Progenitor cell of endocrine pancreas (in vitro differentiated cells): ENCODE results near the gene HPCA. TPM values are rescaled to one million over a fixed set of nuclear protein-coding genes. Genes with fewer than 3 reads are reported as not detected.
A peak's percentile ranks its signal among the peaks of the same experiment; 100 is the strongest.
"Not testable (repeated sequence)": the region's sequence is repeated elsewhere in the genome, so short reads cannot be mapped to it uniquely, and the experiment has no call there.

Experiments
- DNase-seq: peaks from one replicate; pipeline ENCODE4 v3.0.0; 2021; ENCODE audit warnings: low spot score; ENCODE audit not compliant: unreplicated experiment
- H3K27ac Mint-ChIP-seq: 2 replicates; pipeline ENCODE4 v1.8.0; 2021; ENCODE audit warnings: mild to moderate bottlenecking, moderate library complexity, mixed read lengths
- H3K27me3 Mint-ChIP-seq: 2 replicates; pipeline ENCODE4 v1.8.0; 2021; ENCODE audit warnings: mixed read lengths
- H3K36me3 Mint-ChIP-seq: 2 replicates; pipeline ENCODE4 v1.8.0; 2022; ENCODE audit warnings: mixed read lengths; ENCODE audit not compliant: insufficient read depth
- H3K4me1 Mint-ChIP-seq: 2 replicates; pipeline ENCODE4 v1.8.0; 2021; ENCODE audit warnings: low read depth, mixed read lengths
- H3K4me3 Mint-ChIP-seq: 2 replicates; pipeline ENCODE4 v1.8.0; 2021; ENCODE audit warnings: low read depth, mild to moderate bottlenecking, moderate library complexity, mixed read lengths
- H3K9me3 Mint-ChIP-seq: 2 replicates; pipeline ENCODE4 v1.8.0; 2021; ENCODE audit warnings: low read depth, mixed read lengths
- CTCF ChIP-seq: fragments of 200-600 bp; sonication (generic); IDR thresholded peaks from one replicate; pipeline ENCODE4 v1.5.0; 2021; ENCODE audit warnings: antibody characterized with exemption, mild to moderate bottlenecking; ENCODE audit not compliant: unreplicated experiment
- total RNA-seq: library from RNA; stranded (reverse); gene quantifications from 2 replicates; pipeline ENCODE4 v1.2.1, GENCODE V29; 2021

HPCA gene
- total RNA-seq, 1 donor from 2014 or later, result 0.96 TPM

GRCh38 chr1:32902535-32902920 lies 16.2 kb downstream of the HPCA start:
- no peak overlapping the region for H3K27ac Mint-ChIP-seq
- no peak for TF ChIP-seq CTCF
- no peaks in the 10 kb centered on the region for H3K4me1 Mint-ChIP-seq
- H3K9me3 Mint-ChIP-seq, result no peaks in the 10 kb centered on the region
- no peak for DNase-seq
- H3K36me3 Mint-ChIP-seq, result no peaks in the 10 kb centered on the region
- peaks cover 38% of the 10 kb centered on the region for H3K27me3 Mint-ChIP-seq
- H3K4me3 Mint-ChIP-seq, result peak overlapping the region; percentile 65

- no peak for DNase-seq
- Mint-ChIP-seq H3K4me3 (no peak overlapping the region), H3K4me1 (no peaks in the 10 kb centered on the region), H3K9me3 (no peaks in the 10 kb centered on the region), H3K27ac (no peak overlapping the region), H3K27me3 (peaks cover 28% of the 10 kb centered on the region), H3K36me3 (no peaks in the 10 kb centered on the region)
- no peak for TF ChIP-seq CTCF
Measured at GRCh38 chr1:32903991-32904785, 17.9 kb downstream of the HPCA start.

GRCh38 chr1:32904797-32905196 lies 18.5 kb downstream of the HPCA start:
- no peak overlapping the region for H3K27ac Mint-ChIP-seq
- H3K36me3 Mint-ChIP-seq, result no peaks in the 10 kb centered on the region
- TF ChIP-seq CTCF, result no peak
- H3K9me3 Mint-ChIP-seq, result no peaks in the 10 kb centered on the region
- no peak for DNase-seq
- H3K4me3 Mint-ChIP-seq, result no peak overlapping the region
- no peaks in the 10 kb centered on the region for H3K4me1 Mint-ChIP-seq
- peaks cover 24% of the 10 kb centered on the region for H3K27me3 Mint-ChIP-seq

- not testable (repeated sequence) for H3K36me3 Mint-ChIP-seq, H3K9me3 Mint-ChIP-seq, H3K27ac Mint-ChIP-seq, H3K4me3 Mint-ChIP-seq, DNase-seq, H3K4me1 Mint-ChIP-seq
- peaks cover 18% of the 10 kb centered on the region for H3K27me3 Mint-ChIP-seq
Measured at GRCh38 chr1:32905588-32905987, 19.3 kb downstream of the HPCA start.

- H3K27me3 Mint-ChIP-seq, result peaks cover 14% of the 10 kb centered on the region
- H3K4me1 Mint-ChIP-seq, result no peaks in the 10 kb centered on the region
- H3K27ac Mint-ChIP-seq, result no peak overlapping the region
- H3K9me3 Mint-ChIP-seq, result peaks cover 3% of the 10 kb centered on the region
- H3K36me3 Mint-ChIP-seq, result no peaks in the 10 kb centered on the region
- no peak for DNase-seq
- no peak for TF ChIP-seq CTCF
- H3K4me3 Mint-ChIP-seq, result no peak overlapping the region
Measured at GRCh38 chr1:32906654-32907053, 20.4 kb downstream of the HPCA start.

- Mint-ChIP-seq H3K27me3 (peaks cover 9% of the 10 kb centered on the region), H3K9me3 (peaks cover 3% of the 10 kb centered on the region), H3K4me3 (no peak overlapping the region), H3K4me1 (no peaks in the 10 kb centered on the region), H3K36me3 (no peaks in the 10 kb centered on the region), H3K27ac (no peak overlapping the region)
- no peak for TF ChIP-seq CTCF
- DNase-seq, result no peak
Measured at GRCh38 chr1:32907435-32907834, 21.1 kb downstream of the HPCA start.
